Activated CD8-positive, alpha-beta memory T cell treated with anti-CD3 and anti-CD28 coated beads for 48 hours (primary cell): Measurements from ENCODE around the gene ERCC4.
"Not testable (repeated sequence)": the region's sequence is repeated elsewhere in the genome, so short reads cannot be mapped to it uniquely, and the experiment has no call there.

Experiments
- DNase-seq, 3 experiments: peaks; one replicate each; pipeline ENCODE4 v3.0.0-alpha.2; 2020; ENCODE audit warnings: low read depth in 2 of 3, low spot score in 2 of 3

ERCC4 gene

GRCh38 chr16:13919683-13920509, at the start of gene ERCC4:
ERCC4 (plus strand) TSS chr16:13920154; CDS start chr16:13920166, 12 bp downstream.
- DNase-seq, result peak; percentile 89 to 93 (median 91)

- DNase-seq, result no peak
These were observed 46.0 kb upstream of the ERCC4 start for GRCh38 chr16:13873835-13874438.

GRCh38 chr16:13875614-13876284, 44.2 kb upstream of the ERCC4 start:
- no peak for DNase-seq

GRCh38 chr16:13883276-13883675, 36.7 kb upstream of the ERCC4 start:
- no peak for DNase-seq

GRCh38 chr16:13883881-13884280, 36.1 kb upstream of the ERCC4 start:
- DNase-seq, result no peak

- DNase-seq, result no peak
These were observed 34.3 kb upstream of the ERCC4 start for GRCh38 chr16:13885700-13886099.

GRCh38 chr16:13886608-13887007, 33.3 kb upstream of the ERCC4 start:
- DNase-seq, result no peak

GRCh38 chr16:13889323-13889722, 30.6 kb upstream of the ERCC4 start:
- not testable (repeated sequence) for DNase-seq

- DNase-seq, result no peak
These were observed 27.7 kb upstream of the ERCC4 start for GRCh38 chr16:13892301-13892700.

GRCh38 chr16:13895516-13895915, 24.4 kb upstream of the ERCC4 start:
- no peak for DNase-seq

GRCh38 chr16:13896543-13897182, 23.3 kb upstream of the ERCC4 start:
- DNase-seq, result no peak

GRCh38 chr16:13897806-13898205, 22.1 kb upstream of the ERCC4 start:
- DNase-seq, result no peak

GRCh38 chr16:13898233-13898632, 21.7 kb upstream of the ERCC4 start:
- no peak for DNase-seq

- DNase-seq, result no peak
These were observed 17.9 kb upstream of the ERCC4 start for GRCh38 chr16:13902052-13902451.

- DNase-seq, result no peak
These were observed 17.3 kb upstream of the ERCC4 start for GRCh38 chr16:13902677-13903076.

GRCh38 chr16:13904179-13904691, 15.7 kb upstream of the ERCC4 start:
- no peak for DNase-seq

GRCh38 chr16:13904822-13905221, 15.1 kb upstream of the ERCC4 start:
- DNase-seq, result not testable (repeated sequence)

GRCh38 chr16:13906168-13907089, 13.5 kb upstream of the ERCC4 start:
- no peak for DNase-seq

- no peak for DNase-seq
These were observed 12.5 kb upstream of the ERCC4 start for GRCh38 chr16:13907431-13907830.

GRCh38 chr16:13909069-13909468, 10.9 kb upstream of the ERCC4 start:
- DNase-seq, result no peak
